SU-DHL-6 (cell line): ENCODE results near the gene LONRF2.

Experiments used
- EZH2phosphoT487 ChIP-seq: fragments of 200-600 bp; sonication (generic), shearing (Covaris generic); conservative IDR thresholded peaks from 2 replicates; pipeline ENCODE4 v1.6.1; 2018; ENCODE audit warnings: mild to moderate bottlenecking, antibody characterized with exemption, low read length, moderate library complexity, mixed read lengths
- TF ChIP-seq, protein P1 (sequence below): fragments of 200-600 bp; sonication (generic); IDR thresholded peaks from one replicate; pipeline ENCODE4 v1.5.1; 2017; ENCODE audit warnings: antibody characterized with exemption, mild to moderate bottlenecking, low read length, moderate library complexity; ENCODE audit not compliant: insufficient read depth, poor library complexity, severe bottlenecking

DNA sequence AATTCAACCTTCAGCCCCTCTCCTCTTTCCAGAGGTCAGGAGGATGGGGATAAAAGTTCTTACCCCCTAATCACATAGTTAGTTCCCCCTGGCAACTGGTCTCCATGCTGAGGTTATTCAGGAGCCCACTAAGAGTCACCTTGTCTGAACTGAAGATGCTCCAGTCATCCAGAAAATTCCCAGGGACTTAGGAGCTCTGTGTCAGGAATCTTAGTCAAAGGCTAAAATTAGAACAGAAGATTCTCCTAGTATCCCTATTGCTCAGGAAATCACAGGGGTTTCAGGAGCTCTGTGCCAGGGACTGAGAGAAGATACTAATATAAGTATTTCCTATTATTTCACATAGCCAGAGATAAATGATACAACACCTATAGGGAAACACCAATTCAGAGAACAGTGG is 37.3 kb upstream of the LONRF2 start:
- TF ChIP-seq EZH2phosphoT487 = no peak
- TF ChIP-seq, protein P1, sequence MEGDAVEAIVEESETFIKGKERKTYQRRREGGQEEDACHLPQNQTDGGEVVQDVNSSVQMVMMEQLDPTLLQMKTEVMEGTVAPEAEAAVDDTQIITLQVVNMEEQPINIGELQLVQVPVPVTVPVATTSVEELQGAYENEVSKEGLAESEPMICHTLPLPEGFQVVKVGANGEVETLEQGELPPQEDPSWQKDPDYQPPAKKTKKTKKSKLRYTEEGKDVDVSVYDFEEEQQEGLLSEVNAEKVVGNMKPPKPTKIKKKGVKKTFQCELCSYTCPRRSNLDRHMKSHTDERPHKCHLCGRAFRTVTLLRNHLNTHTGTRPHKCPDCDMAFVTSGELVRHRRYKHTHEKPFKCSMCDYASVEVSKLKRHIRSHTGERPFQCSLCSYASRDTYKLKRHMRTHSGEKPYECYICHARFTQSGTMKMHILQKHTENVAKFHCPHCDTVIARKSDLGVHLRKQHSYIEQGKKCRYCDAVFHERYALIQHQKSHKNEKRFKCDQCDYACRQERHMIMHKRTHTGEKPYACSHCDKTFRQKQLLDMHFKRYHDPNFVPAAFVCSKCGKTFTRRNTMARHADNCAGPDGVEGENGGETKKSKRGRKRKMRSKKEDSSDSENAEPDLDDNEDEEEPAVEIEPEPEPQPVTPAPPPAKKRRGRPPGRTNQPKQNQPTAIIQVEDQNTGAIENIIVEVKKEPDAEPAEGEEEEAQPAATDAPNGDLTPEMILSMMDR = no peak
